ENCODE measurements around the gene POC1B.
"Not testable (repeated sequence)": the region's sequence is repeated elsewhere in the genome, so short reads cannot be mapped to it uniquely, and the experiment has no call there.

The POC1B gene

DNA sequence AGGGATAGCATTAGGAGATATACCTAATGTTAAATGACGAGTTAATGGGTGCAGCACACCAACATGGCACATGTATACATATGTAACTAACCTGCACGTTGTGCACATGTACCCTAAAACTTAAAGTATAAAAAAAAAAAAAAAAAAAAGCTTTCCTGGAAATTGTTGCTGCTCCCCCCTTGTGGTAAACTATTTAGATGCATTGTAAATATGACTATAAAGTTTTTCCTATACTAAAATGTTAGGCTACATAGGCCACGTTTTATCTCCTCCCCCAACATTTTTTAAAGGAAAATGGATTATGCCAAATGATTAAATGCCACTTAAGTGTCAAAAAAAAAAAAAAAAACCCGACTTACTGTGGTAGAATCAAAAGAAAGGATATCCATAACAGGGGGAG, 66.6 kb downstream of the POC1B start:
- DNase-seq = not testable (repeated sequence)

GRCh38 chr12:89456565-89456964, 69.3 kb downstream of the POC1B start:
- no peak for DNase-seq

GRCh38 chr12:89454080-89454848, 71.6 kb downstream of the POC1B start:
- no peak for DNase-seq

GRCh38 chr12:89453121-89453978, 72.5 kb downstream of the POC1B start:
- DNase-seq = no peak

- no peak for DNase-seq
Observed at GRCh38 chr12:89451841-89452251, 74.0 kb downstream of the POC1B start.

- no peak for DNase-seq
Observed at GRCh38 chr12:89450907-89451306, 74.9 kb downstream of the POC1B start.

DNA sequence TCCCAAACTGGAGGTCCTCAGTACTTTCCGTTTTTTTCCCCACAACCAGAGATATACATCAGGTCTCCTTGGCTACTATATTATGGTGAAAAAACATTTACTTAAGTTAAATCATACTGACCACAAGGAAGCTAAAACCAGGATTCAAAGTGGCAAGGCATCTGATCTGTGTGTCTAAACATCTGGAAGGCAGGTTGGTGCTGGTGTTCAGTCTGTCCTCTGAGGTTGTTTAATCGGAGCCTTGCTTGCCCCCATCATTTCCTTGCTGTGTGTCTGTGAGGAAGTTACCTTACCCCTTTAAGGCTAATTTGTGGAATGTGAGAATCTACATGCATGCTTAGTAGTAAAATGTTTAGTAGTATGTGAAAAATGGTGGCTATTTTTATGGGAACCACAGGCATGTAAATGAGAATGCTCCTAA, 76.9 kb downstream of the POC1B start:
- no peak for DNase-seq

GRCh38 chr12:89448526-89448925, 77.3 kb downstream of the POC1B start:
- no peak for DNase-seq

GRCh38 chr12:89439941-89440340, 85.9 kb downstream of the POC1B start:
- no peak for DNase-seq

- DNase-seq = no peak
Observed at GRCh38 chr12:89437231-89437630, 88.6 kb downstream of the POC1B start.

GRCh38 chr12:89436062-89436461, 89.8 kb downstream of the POC1B start:
- DNase-seq = no peak

DNA sequence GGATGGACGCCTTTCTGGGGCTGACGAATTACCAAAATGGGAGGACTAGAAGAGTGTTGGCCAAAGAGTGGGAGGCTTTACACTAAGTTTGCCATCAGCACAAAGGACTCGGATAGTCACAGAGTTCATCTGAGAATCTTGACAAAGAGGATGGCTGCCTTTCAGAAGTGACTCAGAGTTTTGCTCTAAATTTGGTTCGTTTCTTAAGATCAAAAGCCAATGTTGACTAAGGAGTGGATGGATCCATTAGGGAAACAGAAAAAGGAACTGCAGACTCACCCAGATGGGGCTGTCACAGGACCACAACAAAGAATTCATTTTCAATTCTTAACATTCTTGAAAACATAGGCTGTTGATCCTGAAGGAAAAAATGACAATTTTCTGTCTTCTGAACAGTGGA, 92.2 kb downstream of the POC1B start:
- no peak for DNase-seq

DNA sequence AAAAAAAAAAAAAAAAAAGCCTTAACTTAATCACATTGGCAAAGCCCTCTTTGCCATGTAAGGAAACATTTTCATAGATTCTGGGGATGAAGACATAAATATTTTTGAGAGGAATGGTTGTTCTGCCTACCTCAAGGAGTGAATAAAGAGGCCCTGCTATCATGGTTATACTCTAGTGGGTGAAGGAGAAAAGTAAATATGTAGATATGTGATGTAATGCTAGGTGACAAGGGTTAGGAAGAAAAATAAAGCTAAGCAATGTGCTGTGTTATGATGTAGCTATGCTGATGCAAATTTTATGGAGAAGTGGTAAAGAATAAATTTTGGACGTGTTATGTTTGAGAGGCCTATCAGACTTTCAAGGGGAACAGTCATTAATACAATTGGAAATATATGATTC, 93.5 kb downstream of the POC1B start:
- no peak for DNase-seq

GRCh38 chr12:89429528-89429927, 96.3 kb downstream of the POC1B start:
- no peak for DNase-seq

DNA sequence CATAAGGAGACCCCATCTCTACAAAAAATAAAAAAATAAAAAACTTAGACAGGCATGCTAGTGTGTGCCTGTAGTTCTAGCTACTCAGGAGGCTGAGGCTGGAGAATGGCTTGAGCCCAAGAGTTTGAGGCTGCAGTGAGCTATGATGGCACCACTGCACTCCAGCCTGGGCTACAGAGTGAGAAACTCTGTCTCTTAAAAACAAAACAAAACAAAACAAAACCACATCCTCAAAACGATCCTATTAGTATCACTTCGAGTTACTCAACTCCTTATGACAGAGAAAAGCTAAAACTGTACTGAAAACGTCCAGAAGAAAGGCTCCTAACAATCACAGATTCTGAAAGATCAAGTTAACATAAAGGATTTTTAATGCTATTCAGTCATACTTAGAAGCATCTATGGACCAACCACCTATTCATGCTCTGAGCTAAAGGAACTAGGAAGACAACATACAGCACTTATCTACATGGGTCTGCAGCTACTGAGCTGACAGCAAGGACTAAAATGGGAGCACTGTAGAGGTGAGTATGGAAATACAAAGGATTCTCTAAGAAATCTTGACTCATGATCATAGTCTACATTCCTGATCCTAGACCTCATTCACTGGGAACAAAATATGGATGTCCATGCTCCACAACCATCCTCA, 98.2 kb downstream of the POC1B start:
- no peak for DNase-seq

DNA sequence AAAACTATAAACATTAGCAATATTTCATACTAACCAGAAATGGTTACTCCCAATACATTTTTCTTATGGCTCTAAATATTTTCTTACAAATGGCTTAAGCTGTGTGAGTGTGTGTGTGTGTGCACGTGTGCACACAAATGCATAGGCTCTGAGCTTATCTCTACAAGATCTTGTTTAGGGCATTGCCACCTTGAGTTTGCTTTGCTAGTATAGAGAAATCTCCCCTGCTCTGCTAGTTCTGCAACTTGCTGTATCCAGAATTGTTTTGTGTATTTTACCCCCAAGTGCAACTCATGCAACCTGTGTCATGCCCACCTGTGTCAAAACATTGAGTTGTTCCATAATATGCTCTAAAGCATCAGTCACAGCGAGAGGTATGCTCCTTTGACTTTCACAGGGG, 101.0 kb downstream of the POC1B start:
- DNase-seq = no peak

GRCh38 chr12:89424389-89424788, 101.5 kb downstream of the POC1B start:
- DNase-seq = no peak

- no peak for DNase-seq
Observed at GRCh38 chr12:89421092-89421835, 104.6 kb downstream of the POC1B start.

DNA sequence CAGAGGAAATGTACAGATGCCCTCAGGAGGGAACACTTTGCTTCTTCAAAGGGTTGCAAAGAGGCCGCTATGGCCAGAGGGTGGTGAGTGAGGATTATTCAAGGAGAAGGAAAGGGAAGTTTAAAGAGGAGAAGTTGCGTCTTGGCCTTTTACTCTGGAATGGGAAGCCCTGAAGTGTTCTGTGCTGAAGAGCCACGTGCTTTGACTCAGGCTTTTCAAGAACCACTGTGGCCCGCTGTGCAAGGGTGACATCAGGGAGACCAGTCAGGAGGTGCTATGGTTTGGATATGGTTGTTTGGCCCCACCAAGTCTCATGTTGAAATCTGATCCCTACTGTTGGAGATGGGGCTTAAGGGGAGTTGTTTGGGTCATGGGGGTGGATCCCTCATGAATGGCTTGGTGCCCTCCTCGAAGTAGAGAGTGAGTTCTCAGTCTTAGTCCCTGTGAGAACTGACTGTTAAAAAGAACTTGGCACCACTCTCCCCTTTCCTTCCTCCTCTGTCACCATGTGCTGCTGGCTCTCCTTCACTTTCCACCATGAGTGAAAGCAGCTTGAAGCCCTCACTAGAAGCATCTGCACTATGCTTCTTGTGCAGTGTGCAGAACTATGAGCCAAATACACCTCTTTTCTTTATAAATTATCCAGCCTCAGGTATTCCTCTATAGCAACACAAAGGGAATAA, 107.5 kb downstream of the POC1B start:
- DNase-seq = no peak

DNA sequence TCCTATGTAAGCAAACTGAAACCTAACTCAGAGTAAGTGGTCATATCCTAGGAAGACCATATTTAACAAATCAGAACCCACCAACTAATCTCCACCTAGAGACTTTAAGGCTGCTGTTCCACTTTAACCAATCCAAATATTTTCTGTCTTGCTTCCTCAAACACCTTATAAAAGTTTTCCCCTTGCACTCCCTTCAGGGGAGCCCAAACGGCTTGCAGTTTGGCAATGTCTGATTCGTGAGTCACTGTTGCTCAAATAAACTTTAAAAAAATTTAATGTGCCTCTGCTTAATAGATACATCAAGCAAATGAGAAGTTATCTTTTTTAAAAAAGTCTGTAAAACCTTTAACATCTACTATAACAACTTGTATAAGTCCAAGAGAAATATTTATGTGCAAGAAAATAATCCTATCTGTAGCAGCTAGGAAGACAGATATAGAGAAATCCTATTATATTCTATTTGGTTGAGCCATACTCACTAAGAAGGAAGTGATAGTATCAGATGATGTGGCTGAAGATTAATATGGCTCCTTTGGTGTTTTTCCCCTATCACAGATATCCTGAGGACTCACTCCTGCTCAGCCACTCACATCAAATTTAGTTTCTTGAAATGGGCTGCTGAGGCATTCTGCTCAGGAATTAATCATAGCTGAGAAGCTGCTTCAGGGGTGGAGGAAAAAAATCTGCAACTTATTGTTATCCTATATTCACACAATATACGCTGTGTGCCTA, 108.4 kb downstream of the POC1B start:
- no peak for DNase-seq

- no peak for DNase-seq
Observed at GRCh38 chr12:89416049-89416792, 109.6 kb downstream of the POC1B start.

Measured in NCI-H748 treated with DMSO at 0.1 percent for 48 hours (cell line).